Measurements from ENCODE around the gene PROP1. TPM values are rescaled to one million over a fixed set of nuclear protein-coding genes. Genes with fewer than 3 reads are reported as not detected.

The PROP1 gene
- not detected in 2 replicates for total RNA-seq (2012; rRNA removed)
- polyA plus RNA-seq (2012; rRNA removed) = not detected in 2 replicates
- not detected in 2 replicates for polyA plus RNA-seq (2012; cell fraction: cytosol; rRNA removed)
- polyA plus RNA-seq (2012; cell fraction: nucleus; rRNA removed; ENCODE audit: low replicate concordance) = not detected in 2 replicates
- Bru-seq, nascent RNA = not detected
- not detected for BruChase-seq, experiment 1, labeled RNA remaining after a 6-hour chase
- not detected for BruChase-seq, experiment 2, labeled RNA remaining after a 2-hour chase
- long read RNA-seq = 0 reads

DNA sequence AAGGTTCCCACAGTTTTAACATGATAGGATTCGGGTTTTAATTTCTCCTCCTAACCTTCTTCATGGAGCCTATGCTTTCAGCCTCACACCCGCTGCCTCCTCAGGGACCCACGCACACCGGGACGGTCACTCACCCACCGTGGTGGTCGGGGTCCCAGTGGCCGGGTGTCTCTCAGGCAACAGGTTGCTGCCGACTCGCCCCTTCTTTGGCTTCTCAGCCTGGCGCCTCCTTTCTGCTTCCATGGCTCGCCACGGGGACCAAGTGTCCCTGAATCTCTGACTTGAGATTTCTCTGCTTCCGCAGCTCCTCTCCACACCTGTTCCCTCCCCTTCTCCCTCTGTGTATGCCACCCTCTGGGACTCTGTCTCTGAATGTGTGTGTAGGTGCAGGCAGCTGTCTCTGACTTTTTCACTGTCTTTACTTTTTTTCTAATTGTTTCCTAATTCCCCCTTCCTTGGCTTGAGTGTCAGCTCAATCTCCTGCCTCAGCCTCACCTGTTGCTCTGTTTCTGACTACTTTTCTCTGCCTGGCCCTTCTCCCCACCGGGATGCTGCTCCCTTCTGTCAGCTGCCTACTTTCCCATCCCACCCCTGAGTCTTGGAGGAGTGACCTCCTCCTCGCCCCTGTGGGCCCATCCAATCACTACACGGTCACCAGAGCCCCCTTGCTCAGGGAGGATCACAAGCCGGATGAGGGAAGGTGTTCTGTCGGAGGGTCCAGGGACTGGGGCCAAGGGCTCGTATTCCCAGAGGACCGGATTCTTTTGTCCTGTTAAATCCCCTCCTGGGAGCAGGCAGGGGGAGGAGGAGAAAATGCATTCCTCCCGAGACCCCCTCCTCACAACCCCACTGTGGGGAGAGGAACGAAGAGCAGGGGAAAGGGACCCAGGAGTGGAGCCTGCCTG, at the start of gene PROP1:
PROP1 (minus strand) TSS at position 552 of the 905 bp plus-strand sequence; CDS start at position 243, 309 bp downstream.
- dilution Hi-C loops (cut with HindIII; ENCODE audit: low sequenced_read_pairs, unreplicated experiment) = no loop called here
- WGBS, 2 experiments (ENCODE audit: extremely low coverage in 2 of 2, insufficient read length in 1 of 2) = 56% methylated on average over 10 of the region's 23 CpGs; no CpG with 5 or more reads in 1 of the 2 experiments
- H3K4me3 ChIP-seq (ENCODE audit: insufficient read depth, low read depth, low read length) = no peak within 1 kb of the TSS
- no peaks in the 10 kb centered on the region for H3K9me3 ChIP-seq (ENCODE audit: control insufficient read depth, insufficient read depth, low read length)
- no peak within 1 kb of the TSS for H3K14ac ChIP-seq (replicated peaks; ENCODE audit: low read depth, low read length)
- H3K4me1 ChIP-seq (ENCODE audit: control insufficient read depth, insufficient read depth, low read length) = no peaks in the 10 kb centered on the region
- ATAC-seq (ENCODE audit: low read depth) (no peak), DNase-seq (no peak)
- H4K5ac ChIP-seq (ENCODE audit: low read depth, low read length) = no peak within 1 kb of the TSS
- H3K9ac ChIP-seq (ENCODE audit: low read depth, low read length) = no peak within 1 kb of the TSS
- H4K20me1 ChIP-seq (ENCODE audit: insufficient read depth, low read length) = no peaks in the 10 kb centered on the region
- intact Hi-C loops (cut with micrococcal nuclease) = no loop called here
- H3K18ac ChIP-seq (ENCODE audit: low read depth, low read length) = no peak within 1 kb of the TSS
- H3K23ac ChIP-seq (ENCODE audit: low read depth, low read length) = no peak within 1 kb of the TSS
- H3K56ac ChIP-seq (ENCODE audit: extremely low read depth, insufficient read depth, low read length) = no peak within 1 kb of the TSS
- no peak within 1 kb of the TSS for H3K4me2 ChIP-seq (ENCODE audit: low read depth, low read length)
- no peak within 1 kb of the TSS for H2BK20ac ChIP-seq (ENCODE audit: low read depth, low read length)
- H2AFZ ChIP-seq (replicated peaks; ENCODE audit: low read length, poor library complexity) = no peak within 1 kb of the TSS
- H2AK5ac ChIP-seq (ENCODE audit: low read depth, low read length) = no peak within 1 kb of the TSS
- no peak within 1 kb of the TSS for H3K27ac ChIP-seq (ENCODE audit: insufficient read depth, low read length)
- no peak within 1 kb of the TSS for H2BK5ac ChIP-seq (ENCODE audit: low read depth, low read length, poor library complexity, severe bottlenecking)
- BruUV-seq (replicated peaks) = no TSS peak
- ChIA-PET CTCF (interaction anchor here (0.6 kb wide), 1 partner anchor 161 kb away, joined by 3 read pairs; no protein-coding TSS in a partner anchor), POLR2A (ENCODE audit: unreplicated experiment) (no interaction called here)
- TF ChIP-seq, protein P1, sequence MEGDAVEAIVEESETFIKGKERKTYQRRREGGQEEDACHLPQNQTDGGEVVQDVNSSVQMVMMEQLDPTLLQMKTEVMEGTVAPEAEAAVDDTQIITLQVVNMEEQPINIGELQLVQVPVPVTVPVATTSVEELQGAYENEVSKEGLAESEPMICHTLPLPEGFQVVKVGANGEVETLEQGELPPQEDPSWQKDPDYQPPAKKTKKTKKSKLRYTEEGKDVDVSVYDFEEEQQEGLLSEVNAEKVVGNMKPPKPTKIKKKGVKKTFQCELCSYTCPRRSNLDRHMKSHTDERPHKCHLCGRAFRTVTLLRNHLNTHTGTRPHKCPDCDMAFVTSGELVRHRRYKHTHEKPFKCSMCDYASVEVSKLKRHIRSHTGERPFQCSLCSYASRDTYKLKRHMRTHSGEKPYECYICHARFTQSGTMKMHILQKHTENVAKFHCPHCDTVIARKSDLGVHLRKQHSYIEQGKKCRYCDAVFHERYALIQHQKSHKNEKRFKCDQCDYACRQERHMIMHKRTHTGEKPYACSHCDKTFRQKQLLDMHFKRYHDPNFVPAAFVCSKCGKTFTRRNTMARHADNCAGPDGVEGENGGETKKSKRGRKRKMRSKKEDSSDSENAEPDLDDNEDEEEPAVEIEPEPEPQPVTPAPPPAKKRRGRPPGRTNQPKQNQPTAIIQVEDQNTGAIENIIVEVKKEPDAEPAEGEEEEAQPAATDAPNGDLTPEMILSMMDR (conservative IDR thresholded peaks at IDR 0.05; ENCODE audit: low read depth, low read length) = no peak
- TF ChIP-seq MXI1 (IDR thresholded peaks at IDR 0.05; ENCODE audit: borderline replicate concordance, low read depth, low read length) (no peak), RAD21 (IDR thresholded peaks at IDR 0.05; ENCODE audit: low read length) (no peak), SMC3 (IDR thresholded peaks at IDR 0.05; ENCODE audit: low read depth, low read length) (no peak)
- peaks cover 10% of the 10 kb centered on the region; the same call in 1 of the 2 replicates for H3K27me3 ChIP-seq (ENCODE audit: control insufficient read depth, insufficient read depth, low read length)
- no peaks in the 10 kb centered on the region for H3K36me3 ChIP-seq (ENCODE audit: control insufficient read depth, insufficient read depth, low read length)
- H3K79me1 ChIP-seq (ENCODE audit: low read depth in 1 of 2, low read length in 2 of 2) = no peaks in the 10 kb centered on the region
- in situ Hi-C loops (cut with MboI; ENCODE audit: low sequenced_read_pairs) = no loop called here
- H3K4ac ChIP-seq (ENCODE audit: low read depth, low read length) = no peak within 1 kb of the TSS
- no peak within 1 kb of the TSS for H2BK15ac ChIP-seq (ENCODE audit: low read depth, low read length)
- H2BK120ac ChIP-seq (ENCODE audit: low read depth, low read length) = no peak within 1 kb of the TSS
- H4K91ac ChIP-seq (ENCODE audit: insufficient read depth, low read depth, low read length) = no peak within 1 kb of the TSS
- no peak within 1 kb of the TSS for H2AK9ac ChIP-seq (replicated peaks; ENCODE audit: low read depth, low read length, poor library complexity)
- H4K8ac ChIP-seq (ENCODE audit: low read depth in 2 of 2, low read length in 2 of 2) = no peak within 1 kb of the TSS
- no peaks in the 10 kb centered on the region for H3K9me1 ChIP-seq (ENCODE audit: insufficient read depth, low read length)
